HG03135 (cell line): ENCODE results near the gene KCNK4.
"Not testable (repeated sequence)": the region's sequence is repeated elsewhere in the genome, so short reads cannot be mapped to it uniquely, and the experiment has no call there.

Experiments used
- ATAC-seq: cut with Tn5 transposase; IDR thresholded peaks from one replicate; pipeline ENCODE4 v1.9.1; 2021; ENCODE audit warnings: mild to moderate bottlenecking, moderate library complexity; ENCODE audit not compliant: unreplicated experiment

The KCNK4 gene

GRCh38 chr11:64305691-64306562 is 14.8 kb downstream of the KCNK4 start:
- ATAC-seq, result peak; percentile 9

- ATAC-seq, result no peak
Measured at GRCh38 chr11:64306563-64306875, 15.4 kb downstream of the KCNK4 start.

GRCh38 chr11:64306876-64307622 is 15.9 kb downstream of the KCNK4 start:
- ATAC-seq, result no peak

GRCh38 chr11:64307795-64308194 is 16.7 kb downstream of the KCNK4 start:
- ATAC-seq, result not testable (repeated sequence)

- no peak for ATAC-seq
Measured at GRCh38 chr11:64312947-64313346, 21.8 kb downstream of the KCNK4 start.

GRCh38 chr11:64313491-64314145 is 22.5 kb downstream of the KCNK4 start:
- no peak for ATAC-seq

- ATAC-seq, result no peak
Measured at GRCh38 chr11:64314146-64314804, 23.2 kb downstream of the KCNK4 start.

- ATAC-seq, result no peak
Measured at GRCh38 chr11:64314805-64315561, 23.9 kb downstream of the KCNK4 start.

GRCh38 chr11:64315667-64316526 is 24.8 kb downstream of the KCNK4 start:
- ATAC-seq, result not testable (repeated sequence)

- ATAC-seq, result peak; percentile 12
Measured at GRCh38 chr11:64316672-64317324, 25.7 kb downstream of the KCNK4 start.

GRCh38 chr11:64317325-64317960 is 26.3 kb downstream of the KCNK4 start, which contains the start of gene TRMT112:
Gene TRMT112 (minus strand): TSS chr11:64317559. CDS start chr11:64317526, 33 bp downstream.
- ATAC-seq, result peak; percentile 54

GRCh38 chr11:64317961-64318765 is 27.1 kb downstream of the KCNK4 start, which contains the start of gene PRDX5:
Gene PRDX5 (plus strand): TSS chr11:64318121. CDS start chr11:64318216, 95 bp downstream.
- peak; percentile 68 for ATAC-seq

GRCh38 chr11:64318766-64319761 is 28.0 kb downstream of the KCNK4 start:
- ATAC-seq, result no peak

GRCh38 chr11:64320556-64320955 is 29.5 kb downstream of the KCNK4 start:
- ATAC-seq, result no peak

- no peak for ATAC-seq
Measured at GRCh38 chr11:64321026-64321425, 29.9 kb downstream of the KCNK4 start.

- ATAC-seq, result no peak
Measured at GRCh38 chr11:64321533-64321932, 30.4 kb downstream of the KCNK4 start.
